Activated CD4-positive, alpha-beta T cell treated with anti-CD3 and anti-CD28 coated beads, Interleukin-2, Interleukin-6, amounts not matched to agents 100 ng/mL and 50 ng/mL, durations not matched to agents 16 hours and 8 hours (primary cell): ENCODE results near the gene SUSD4.
"Not testable (repeated sequence)": the region's sequence is repeated elsewhere in the genome, so short reads cannot be mapped to it uniquely, and the experiment has no call there.

Experiments
- DNase-seq: peaks from one replicate; pipeline ENCODE4 v3.0.0-alpha.2; 2020

SUSD4 gene

DNA sequence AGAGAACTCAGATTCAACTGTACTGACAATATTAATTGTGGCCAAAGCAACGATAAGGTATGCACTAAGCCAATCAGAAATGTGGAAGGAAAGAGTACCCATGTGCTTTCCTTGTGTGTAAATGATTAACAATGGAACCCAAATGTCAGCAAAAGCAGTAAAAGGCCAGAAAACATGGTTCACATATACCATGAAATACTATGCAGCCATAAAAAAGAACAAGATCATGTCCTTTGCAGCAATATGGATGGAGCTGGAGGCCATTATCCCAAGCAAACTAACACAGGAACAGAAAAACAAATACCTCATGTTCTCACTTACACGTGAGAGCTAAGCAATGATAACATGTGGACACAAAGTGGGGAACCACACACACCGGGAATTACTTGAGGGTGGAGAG is 78.5 kb downstream of the SUSD4 start:
- DNase-seq = no peak

DNA sequence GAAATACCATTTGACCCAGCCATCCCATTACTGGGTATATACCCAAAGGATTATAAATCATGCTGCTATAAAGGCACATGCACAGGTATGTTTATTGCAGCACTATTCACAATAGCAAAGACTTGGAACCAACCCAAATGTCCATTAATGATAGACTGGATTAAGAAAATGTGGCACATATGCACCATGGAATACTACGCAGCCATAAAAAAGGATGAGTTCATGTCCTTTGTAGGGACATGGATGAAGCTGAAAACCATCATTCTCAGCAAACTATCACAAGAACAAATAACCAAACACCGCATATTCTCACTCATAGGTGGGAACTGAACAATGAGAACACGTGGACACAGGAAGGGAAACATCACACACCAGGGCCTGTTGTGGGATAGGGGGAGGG is 80.3 kb downstream of the SUSD4 start:
- DNase-seq = not testable (repeated sequence)

DNA sequence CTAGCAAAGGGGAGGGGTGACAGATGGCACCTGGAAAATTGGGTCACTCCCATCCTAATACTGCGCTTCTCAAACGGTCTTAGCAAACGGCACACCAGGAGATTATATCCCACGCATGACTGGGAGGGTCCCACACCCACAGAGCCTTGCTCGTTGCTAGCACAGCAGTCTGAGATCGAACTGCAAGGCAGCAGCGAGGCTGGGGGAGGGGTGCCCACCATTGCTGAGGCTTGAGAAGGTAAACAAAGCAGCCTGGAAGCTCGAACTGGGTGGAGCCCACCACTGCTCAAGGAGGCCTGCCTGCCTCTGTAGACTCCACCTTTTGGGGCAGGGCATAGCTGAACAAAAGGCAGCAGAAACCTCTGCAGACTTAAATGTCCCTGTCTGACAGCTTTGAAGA is 85.7 kb downstream of the SUSD4 start:
- not testable (repeated sequence) for DNase-seq

DNA sequence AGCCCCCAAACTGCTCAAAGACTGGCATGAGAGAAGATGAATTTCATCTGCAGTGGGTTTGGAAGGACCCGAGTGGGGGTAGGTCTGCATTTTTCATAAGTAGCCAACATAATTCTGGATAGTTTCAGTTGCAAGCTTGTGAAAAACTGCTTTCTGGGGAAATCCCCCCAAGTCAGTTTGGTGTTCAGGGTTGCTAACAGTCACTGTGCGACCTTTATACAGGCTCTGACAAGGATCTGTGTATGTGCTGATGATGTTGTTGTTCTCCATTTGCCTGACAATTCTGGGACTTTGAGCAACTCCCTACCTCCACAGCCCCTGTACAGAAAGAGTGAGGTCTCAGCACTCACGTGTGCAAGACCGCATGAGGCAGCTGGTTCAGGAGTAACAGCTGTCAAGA is 87.9 kb downstream of the SUSD4 start:
- no peak for DNase-seq

DNA sequence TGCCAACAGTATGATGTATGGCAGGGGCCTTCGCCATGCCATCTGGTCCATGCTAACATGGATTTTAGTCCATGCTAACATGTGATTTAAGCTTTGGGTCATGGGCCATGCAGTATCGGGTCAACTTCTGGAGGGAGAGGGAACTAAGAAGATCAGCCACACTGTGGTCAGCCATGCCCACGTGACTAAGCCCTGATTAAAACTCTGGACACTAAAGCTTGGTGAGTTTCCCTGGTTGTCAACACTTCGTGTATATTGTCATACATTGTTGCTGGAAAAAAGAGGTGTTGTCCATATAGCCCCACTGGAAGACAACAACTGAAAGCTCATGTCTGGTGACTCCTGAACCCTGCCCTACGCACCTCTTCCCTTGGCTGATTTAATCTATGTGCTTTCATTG is 90.5 kb downstream of the SUSD4 start:
- DNase-seq = no peak

DNA sequence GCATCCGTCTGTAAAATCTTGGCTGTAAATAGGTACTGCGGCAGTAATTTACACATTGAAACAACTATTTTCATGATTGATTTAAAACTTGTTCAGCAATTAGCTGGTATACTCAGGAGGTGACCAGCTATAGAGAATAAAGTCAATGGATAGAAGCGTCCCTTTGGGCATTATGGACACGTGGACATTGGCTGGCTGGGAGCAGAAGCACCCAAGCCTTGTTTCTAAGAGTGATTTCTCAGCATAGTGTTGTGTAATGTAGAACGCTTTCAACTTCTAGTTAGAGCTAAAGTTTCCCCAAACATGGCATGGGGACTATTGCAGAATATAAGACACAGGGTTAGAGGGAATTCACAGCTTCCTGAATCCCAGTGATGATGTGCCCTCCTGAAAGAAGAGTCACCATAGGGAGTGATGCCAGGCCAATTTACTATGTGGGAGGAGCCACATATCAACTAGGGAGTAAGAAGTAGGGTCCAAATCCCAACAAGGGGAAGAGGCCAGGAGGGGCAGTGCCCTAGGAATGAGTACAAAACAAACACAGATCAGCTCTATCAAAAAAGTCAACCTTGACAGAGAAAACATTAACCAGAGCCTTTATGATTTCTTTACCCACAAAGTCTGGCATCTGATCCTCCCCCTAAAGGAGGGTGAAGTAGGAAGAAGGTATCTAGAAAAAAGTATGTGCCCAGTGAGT is 92.7 kb downstream of the SUSD4 start:
- no peak for DNase-seq

DNA sequence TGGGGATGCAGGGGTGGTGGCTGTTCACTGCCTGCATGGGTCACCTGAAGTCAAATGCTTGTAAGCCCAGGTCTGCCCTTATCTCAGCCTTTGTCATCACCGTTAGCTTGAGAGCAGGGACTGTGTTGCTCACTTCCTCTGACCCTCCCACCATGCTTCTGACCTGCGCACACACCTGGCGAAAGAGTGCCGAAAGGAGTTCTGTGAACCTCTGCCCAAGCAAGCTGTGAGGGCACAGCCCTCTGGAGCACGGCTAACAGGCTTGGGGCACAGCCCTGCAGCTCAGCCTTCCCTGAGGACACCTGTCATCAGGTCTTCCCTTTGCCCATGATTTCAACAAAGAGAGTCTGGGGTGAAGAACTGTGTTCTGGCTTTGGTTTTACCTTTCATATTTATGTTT is 93.8 kb downstream of the SUSD4 start:
- no peak for DNase-seq

DNA sequence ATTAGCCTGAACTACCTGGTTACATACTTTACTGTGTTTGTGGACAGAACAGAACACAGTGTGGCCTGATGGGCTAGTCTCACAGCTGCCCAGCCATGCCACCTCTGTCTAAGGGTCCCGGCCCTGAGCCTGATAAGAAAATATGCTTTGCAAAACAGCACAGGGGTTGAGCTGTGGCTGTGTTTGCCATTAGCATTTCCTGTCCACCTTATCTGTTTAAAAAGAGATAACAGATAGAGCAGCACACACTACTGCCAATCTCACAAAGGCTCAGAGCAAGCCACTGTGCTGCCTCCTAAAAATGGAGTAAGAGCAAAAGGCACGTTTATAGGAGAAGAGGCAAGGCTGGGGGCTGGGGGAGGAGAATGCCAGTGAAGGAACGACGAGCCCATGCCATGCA is 95.0 kb downstream of the SUSD4 start:
- no peak for DNase-seq

DNA sequence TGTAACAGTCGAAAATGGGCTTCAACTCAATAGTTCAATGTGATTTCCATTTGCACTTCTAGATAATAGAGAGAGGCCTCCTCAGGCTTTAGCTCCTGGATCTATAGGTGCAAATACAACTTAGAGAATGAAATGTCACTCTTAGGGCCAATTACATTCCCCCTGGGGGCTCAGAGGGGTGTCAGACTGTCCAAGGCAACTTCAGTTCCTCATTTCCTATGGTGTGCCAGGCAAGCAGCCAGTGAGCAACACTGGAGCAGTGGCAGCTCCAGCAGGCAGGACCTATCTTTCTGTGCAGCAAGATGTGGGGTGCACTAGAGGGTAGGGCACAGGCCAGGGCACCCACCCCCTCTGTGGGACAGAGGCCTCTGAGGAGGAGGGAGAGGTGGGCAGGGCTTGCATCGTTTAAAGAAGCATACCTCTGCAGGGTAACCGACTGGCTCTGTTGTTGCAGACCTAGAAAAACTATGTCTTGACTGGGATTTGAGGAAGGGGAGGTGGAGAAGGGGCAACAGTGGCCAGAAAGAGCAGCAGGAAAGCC is 97.3 kb downstream of the SUSD4 start:
- no peak for DNase-seq

DNA sequence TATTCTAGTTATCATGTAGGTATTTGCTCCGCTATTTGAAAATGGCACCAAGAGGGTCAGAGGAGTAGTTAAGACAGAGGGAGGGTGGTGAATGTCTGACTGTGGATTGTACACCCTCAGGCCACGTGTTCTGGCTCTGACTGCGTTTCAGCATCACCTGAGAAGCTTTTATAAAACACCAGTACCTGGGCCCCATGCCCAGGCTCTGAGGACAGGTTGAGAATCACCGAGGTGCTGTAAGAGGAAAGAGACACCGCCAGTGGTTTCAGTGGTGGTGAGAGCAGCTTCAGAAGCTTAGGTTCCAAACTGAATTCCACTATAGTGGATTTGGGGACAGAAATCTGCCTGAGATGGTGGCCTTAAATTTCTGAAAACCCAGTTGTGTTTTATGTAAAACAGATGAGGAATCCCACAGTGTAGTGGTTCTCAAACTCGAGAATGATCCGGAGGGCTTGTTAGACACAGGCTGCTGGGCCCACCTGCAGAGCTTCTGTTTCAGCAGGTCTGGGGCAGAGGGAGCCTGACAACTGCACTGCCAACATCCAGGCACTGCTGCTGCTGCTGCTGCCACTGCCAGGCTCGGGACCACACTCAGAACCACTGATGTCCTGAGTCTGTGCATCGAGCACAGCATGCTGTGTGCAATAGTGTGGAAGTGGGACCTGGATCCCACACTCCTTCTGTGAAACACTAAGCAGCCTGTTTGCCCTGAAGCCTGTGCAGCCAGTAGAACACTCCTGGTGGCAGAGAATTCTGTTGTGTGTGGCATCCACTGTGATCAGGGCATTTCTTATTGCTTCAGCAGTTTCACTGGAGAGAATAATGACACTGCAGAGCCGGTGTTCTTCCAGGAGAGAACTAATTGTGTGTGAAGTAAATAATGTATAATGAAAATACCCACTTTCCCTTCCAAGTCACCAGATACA is 98.7 kb downstream of the SUSD4 start:
- DNase-seq = no peak

DNA sequence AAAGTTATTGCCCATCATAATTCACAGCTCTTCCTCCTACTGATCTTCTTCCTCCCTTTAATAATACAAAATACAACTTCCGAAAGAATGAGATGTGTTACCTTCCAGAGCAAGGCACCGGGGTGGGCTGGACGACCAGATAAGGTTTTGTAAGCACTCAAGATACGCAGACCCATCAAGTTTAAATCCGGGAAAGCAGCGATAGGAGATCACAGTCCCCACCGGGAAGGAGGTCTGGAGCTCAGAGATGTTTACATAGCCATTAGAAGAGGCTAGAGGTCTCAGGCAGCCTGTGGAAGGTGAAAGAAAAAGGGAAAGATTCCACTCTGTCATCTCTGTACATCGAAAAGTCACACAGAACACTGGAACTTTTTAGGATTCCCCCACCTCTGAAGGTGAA is 99.4 kb downstream of the SUSD4 start:
- no peak for DNase-seq

DNA sequence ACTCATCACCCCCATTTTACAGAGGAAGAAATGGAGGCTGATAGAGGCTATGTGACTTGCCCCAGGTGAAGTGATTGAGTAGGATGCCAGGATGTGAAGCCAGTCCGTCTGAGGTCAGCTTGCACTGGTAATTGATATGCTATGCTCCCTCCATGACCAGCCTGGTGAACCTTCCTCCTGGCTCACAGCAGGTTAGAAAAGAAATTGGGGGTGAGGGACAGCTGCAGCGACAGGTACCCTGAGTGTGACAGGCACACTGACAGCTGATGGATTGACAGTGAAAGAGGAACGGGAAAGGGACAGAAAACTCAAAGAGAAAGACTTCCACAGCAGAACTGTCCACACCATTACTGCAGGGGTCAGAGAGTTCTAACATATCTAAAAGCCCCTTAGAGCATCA is 102.1 kb downstream of the SUSD4 start:
- DNase-seq = no peak

DNA sequence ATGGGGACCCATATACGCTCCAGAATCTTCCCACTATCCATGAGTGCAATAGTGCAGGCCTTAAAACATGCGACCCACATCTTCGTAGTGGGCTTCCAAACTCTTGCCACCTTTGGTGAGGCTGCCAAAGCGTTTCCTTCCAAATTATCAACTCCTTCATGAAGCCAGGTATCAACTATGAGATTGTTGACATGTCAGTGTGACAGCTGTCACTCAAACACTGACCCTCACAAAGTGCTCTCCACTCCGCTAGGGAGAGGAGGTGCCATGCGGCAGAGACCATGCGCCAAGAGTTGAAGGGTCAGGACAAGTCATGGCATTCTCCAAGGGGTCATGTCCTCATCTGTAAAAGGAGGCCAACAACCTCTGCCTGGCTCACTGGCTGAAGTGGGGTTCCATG is 103.3 kb downstream of the SUSD4 start:
- DNase-seq = no peak

DNA sequence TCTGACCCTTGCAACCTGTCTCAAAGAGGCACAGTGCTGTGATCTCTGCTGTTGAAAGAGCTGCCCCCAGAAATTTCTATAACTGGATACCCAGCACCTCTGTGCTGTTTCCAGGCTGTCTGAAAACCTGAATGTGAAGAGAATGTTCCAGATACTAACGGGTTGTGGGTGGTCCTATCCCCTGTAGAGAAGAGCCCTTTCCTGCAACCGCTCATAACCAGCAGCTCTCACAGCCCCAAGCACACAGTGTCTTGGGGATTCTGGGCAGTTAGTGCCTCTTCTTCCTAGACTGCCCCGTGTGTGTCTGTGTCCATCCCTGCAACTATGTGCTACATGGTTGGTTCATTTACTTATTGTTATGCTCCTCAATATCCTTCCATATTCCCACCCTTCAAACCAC is 104.5 kb downstream of the SUSD4 start:
- no peak for DNase-seq

DNA sequence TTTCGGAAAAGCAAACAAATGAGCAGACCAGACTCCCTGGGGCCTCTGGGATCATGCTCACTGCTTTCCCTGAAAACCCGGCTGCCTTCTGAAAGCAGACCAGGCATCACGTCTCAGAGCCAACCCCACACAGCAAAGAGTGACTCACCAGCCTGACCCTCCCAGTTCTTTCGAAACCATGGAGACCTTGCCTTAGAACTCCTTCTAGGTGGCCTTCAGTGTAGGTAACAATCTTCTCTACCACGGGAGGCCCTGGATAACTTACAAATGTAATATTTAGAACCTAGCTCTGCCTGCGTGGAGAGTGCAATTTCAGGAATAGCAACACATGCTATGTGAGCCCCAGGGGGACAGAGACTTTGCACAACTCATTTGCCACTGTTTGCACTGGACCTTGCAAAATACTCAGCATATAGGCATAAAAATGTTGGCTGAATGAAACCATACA is 105.2 kb downstream of the SUSD4 start:
- DNase-seq = no peak

DNA sequence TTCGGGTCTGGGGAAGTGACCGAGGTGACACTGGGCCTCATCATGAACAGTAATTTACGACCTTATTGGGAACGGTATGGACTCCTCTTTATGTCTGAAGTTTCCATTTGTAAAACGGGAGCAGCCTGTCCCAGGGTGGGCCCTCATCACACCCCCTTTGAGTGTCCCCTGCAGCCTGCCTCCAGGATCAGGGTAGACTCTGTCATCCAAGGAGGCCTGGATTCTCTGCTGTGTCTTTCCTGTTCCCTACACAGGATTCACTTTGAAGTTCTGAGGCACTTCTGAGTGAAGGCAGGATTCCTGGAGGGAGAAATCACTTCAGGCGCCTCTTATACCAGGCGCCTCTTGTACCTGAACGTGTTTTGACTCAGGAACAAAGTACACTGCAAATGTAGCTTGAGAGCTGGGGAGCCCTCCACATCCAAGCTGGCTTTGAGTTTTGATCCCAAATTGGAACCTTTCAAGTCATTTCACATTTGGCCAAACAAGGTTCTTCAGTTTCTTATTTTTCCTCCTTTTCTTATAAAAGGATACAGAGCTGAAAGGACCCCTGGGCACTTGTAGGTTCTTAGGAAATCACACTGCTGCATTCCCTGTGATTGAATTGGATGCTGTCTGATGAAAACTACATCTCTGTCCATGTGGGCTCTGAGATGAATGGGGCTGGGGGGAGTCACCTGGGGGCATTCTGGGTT is 106.0 kb downstream of the SUSD4 start:
- DNase-seq = no peak

DNA sequence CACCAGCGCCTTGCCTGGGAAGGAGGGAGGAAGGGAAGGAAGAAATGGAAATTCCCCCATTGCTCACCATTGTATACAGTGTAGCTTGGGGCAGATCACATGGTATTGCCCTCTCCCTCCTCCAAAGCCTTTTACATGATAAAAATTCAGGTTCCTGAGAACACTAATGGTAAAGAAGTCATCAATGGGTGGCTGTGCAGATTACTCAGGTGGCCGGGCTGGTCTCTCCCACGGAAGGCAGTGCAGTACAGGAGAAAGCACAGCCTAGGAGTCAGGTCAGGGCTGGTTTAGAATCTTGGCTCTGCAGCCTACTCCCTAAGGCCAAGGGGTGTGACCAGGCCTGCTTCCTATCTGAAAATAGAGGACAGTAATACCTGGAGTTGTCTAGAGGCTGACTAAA is 107.9 kb downstream of the SUSD4 start:
- no peak for DNase-seq

DNA sequence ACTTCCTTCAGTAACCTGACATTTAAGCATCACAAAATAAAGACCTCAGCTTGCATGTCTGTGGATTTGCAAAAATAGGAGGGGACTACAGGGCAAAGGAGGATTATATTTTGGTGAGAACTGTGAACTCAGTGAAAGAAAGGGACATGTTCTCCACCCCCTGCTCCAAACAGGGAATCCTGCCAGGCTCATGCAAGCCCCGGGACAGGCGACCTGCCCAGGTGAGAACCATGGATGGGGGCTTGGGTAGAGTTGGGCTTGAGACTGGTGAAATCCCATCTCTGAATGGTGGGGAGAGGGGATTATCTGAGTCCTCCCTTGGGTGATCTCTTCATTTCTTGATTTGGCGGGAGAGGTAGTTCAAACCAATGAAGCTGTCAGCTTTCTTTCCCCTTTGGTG is 110.1 kb downstream of the SUSD4 start:
- no peak for DNase-seq

DNA sequence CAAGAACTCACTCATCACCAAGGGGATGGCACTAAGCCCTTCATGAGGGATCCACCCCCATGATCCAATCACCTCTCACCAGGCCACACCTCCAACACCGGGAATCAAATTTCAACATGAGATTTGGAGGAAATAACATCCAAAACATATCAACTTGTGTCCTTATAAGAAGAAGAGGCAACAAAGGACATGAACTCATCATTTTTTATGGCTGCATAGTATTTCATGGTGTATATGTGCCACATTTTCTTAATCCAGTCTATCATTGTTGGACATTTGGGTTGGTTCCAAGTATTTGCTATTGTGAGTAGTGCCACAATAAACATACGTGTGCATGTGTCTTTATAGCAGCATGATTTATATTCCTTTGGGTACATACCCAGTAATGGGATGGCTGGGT is 112.6 kb downstream of the SUSD4 start:
- DNase-seq = not testable (repeated sequence)

DNA sequence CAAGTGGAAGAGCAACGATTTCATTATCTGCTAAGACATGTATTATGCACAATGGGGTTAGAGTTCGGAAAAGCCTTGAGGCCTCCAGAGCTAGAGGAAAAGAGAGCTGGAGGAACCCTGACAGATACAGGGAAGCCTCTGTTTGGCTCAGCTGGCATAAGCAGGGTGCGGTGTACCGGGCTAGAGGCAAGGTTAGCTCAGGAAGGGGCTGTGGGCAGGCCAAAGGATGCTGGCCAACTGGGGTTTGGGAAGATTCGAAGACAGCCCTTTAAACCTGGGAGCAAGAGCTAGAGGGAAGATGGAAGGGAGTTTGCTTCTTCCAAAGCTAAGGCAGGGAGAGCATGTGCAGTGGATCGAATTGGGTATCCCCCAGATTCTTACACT is 113.4 kb downstream of the SUSD4 start:
- no peak for DNase-seq

DNA sequence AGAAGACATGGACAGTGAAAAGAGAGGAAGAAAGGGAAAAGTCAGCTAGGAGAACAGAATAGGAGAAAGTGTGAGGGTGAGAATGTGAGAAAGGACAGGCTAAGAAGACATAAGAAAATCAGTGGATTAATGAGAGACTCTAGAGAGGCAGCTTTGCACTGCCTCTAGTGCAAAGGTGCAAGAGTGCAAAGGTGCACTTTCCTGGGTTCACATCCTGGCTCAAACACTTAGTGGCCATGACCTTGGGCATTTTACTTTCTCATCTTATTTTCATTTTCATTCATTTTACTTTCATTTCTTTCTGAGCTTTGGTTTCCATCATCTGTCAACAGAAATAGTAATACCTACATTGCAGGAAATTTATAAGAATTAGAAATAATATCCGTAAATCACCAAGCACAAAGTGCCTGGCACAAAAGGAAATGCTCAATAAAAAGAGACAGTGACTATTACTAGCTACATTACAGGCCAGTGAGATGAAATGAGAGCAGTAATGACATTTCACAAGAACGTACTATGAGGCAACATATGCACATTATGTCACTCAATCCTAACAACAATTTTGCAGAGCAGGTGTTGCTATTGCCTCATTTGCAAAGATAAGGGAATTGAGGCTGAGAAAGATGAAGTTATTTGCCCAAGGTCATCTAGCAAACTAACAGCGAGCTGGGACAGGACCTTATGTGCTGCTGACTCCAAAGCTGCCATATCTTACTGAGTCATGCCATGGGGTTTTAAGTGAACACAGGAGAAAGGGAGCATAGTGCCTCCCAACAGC is 113.9 kb downstream of the SUSD4 start:
- DNase-seq = no peak

DNA sequence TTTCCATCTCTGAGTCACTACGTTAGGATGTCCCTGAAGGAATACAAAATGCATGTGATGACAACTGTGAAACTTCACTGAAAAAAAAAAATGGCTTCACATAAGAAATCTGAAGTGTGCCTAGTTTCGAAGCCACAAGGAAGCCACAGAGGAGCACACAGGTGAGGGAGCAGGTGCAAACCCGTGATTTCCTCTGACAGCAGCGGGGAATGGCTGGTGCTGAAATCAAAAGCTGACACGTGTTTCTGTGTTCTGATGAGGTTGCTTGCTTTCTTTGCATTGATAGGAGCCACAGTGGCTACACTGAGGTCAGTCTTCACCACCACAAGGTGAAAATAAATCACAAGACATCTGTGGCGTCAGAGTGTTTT is 115.2 kb downstream of the SUSD4 start:
- peak; percentile 15 for DNase-seq
